NCI-H187 treated with DMSO at 0.1 percent for 48 hours (cell line): ENCODE data around the gene PCDH9.

ENCODE experiments used
- DNase-seq: peaks from one replicate; lab custom pipeline; 2025; lab: John Stamatoyannopoulos, UW

Gene PCDH9

GRCh38 chr13:67161176-67161575 lies 69.0 kb downstream of the PCDH9 start:
- no peak for DNase-seq

DNA sequence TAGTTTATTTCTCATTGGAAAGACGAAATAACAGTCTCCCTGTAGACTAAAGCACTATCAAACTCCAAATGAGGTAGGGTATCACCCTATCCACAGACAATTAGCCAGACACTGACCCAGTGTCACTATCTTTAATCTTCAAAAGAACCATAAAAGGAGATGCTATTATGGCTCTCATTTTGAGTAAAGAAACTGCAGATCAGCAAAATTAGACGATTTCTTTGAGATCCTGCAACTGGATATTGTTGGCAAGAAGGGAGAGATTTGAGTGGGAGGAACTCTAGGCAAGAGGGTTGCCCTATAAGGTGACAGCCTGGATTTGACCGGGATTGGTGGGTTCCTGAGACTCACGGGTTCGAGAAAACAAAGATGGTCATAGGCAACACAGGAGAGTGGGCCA lies 71.2 kb downstream of the PCDH9 start:
- DNase-seq, result no peak

DNA sequence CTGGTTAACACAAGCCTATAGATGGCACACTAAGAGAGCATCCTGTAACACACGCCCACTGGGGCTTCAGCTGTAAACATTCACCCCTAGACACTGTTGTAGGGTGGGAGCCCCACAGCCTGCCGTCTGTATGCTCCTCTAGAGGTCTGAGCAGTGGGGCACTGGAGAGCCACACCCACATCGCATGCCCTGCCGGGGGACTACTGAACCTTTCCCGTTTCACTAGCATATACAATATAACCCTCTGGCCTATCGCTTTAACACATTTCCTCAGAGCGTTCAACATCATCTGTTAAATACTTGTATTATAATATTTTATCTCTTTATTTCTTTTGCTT lies 73.4 kb downstream of the PCDH9 start:
- DNase-seq, result no peak

DNA sequence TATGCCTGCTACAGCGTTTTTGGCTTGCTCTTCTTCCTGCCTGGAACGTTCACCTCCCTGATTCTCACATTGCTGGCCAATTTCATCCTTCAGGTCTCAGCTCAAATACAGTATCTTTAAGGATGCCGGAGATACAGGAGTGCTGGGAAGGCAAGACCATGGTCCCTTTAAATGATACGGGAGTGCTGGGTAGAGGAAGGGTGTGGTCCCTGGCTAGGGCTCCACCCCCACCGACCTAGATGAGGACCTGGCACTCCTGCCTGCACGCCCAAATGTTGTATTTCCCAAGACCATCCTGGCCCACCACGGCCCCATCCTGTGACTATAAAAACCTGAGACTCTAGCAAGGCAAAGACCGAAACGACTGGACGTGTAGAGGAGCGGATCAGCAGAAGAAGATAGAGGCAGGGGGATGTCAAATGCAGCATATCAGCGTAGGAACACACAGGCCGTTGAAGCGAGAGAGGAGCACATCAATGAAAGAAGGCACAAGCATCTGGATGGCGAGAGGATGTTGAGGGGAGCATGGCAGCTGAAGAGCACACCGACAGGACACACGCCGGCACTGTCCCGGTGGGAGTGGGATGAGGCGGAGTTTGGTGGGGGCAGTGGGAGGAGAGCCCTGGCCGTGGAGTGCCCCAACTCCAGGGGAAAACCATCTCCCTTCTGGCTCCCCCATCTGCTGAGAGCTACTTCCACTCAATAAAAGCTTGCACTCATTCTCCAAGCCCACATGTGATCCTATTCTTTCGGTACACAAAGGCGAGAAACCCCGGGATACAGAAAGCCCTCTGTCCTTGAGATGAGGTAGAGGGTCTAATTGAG lies 74.0 kb downstream of the PCDH9 start:
- no peak for DNase-seq

GRCh38 chr13:67152085-67152484 lies 78.1 kb downstream of the PCDH9 start:
- DNase-seq, result no peak

DNA sequence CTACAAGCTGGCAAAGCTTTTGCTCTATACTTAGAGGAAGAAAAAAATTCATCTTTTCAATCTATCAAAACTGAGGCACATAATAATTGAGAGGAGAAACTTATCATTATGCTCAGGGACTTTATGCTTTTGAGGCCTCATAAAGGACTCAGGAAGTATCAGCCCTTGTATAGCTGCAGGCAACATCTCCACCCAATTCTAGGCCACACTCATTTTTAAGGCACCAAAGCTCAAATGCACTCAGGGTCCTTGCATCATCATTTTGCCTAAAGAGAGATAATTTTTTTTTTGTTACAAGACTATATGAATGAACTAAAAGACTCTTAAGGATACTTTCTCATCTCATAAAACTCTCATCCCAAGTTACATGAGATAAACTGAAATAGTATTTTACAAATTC lies 78.5 kb downstream of the PCDH9 start:
- DNase-seq, result no peak

GRCh38 chr13:67150608-67151007 lies 79.5 kb downstream of the PCDH9 start:
- no peak for DNase-seq

- DNase-seq, result no peak
Measured at GRCh38 chr13:67148161-67148571, 82.0 kb downstream of the PCDH9 start.

- no peak for DNase-seq
Measured at GRCh38 chr13:67147342-67148133, 82.6 kb downstream of the PCDH9 start.

- DNase-seq, result no peak
Measured at GRCh38 chr13:67146523-67147130, 83.5 kb downstream of the PCDH9 start.

DNA sequence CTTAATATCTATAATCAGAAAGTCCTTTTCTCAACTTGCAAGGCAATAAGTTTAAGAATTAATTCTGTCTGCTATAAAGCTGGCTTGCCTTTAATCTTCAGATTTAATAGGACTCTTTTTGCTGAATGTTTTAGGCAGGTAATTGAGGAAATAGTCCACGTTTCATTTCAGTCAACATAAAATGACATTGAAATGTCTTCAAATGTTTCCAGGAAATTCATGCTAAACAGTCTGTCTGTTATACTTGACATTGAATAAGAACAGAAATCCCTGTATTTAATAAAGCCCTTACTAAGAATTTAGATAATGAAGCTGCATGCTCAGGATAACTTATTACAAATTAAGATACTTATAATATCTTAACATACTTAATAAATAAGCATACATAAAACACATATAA lies 84.2 kb downstream of the PCDH9 start:
- DNase-seq, result no peak

DNA sequence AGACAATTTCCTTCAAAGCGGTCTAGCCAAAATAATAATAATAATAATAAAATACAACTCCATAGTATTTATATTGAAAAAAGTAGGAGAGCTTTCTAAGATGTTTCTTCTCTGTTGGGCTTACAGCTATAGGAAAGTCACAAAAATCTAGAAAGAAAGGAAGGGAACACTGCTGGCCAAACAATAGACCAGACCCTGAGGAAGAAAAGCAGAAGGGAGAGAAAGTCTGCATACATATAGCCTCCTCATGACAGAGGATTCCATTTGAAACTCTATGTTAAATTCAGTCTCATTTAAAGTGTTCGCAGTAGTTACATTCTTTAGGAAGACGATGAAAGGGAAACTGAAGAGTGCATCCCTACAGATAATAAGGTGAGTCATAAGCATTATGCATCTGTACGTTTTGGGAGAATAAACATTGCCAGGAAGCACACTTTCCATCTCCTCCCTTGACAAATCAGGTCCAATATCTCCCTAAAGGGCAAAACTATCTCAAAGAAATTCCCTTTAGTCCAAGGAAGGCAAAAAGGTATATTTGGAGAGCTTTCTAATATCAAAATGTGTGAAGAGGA lies 86.5 kb downstream of the PCDH9 start:
- DNase-seq, result no peak

DNA sequence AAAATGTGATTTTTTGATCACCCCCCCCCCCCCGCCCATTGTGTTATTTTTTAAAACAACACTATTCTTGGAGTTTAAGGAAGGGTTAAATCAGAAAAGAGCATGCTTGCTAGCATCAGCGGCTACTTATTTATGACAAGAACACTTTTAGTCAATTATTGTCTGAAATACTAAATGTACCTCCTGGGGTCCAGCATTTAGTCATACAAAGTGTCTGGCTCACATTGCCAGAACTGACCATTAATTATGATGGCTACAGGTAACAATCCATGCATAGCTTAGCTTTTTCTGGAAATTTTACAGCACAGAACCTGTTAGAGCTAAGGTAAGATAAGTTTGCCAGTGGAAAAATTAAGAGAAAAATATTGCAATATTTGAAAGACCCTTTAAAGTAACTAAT lies 90.1 kb downstream of the PCDH9 start:
- no peak for DNase-seq

DNA sequence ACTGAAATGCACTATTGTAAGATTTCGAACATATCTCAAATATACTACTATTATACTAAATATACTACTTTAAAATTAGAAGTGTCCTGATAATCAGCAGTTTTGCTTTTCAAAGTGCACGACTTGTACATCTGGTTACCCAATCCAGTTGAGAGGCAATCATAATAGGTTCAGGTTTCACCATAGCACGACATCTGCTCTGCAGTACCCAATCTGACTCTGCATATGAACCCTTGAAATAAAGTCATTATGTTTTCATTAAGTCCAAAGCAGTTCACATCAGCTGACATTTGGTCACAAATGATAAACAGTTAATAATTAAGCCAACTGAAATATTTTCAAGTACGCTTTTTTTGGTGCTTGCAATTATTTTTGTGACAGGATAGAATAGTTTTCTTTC lies 90.6 kb downstream of the PCDH9 start:
- DNase-seq, result no peak

DNA sequence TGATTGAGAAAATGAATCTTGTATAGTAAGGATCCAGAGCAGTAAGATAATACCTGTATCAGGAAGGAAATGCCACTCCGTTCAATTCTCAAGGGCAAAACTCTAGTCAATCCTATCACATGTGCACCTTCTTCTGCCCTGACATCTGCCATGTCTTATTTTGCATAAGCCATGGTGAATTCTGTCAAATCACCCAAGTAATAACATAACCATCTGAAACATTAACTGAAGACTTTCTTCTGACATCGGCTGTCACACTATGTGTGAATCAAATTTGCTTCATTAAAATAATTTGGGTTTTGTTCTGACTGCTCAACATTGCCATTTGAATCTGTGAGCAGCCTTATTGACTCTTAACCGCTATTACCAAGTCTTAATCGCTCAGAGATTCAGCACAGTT lies 91.2 kb downstream of the PCDH9 start:
- DNase-seq, result no peak

DNA sequence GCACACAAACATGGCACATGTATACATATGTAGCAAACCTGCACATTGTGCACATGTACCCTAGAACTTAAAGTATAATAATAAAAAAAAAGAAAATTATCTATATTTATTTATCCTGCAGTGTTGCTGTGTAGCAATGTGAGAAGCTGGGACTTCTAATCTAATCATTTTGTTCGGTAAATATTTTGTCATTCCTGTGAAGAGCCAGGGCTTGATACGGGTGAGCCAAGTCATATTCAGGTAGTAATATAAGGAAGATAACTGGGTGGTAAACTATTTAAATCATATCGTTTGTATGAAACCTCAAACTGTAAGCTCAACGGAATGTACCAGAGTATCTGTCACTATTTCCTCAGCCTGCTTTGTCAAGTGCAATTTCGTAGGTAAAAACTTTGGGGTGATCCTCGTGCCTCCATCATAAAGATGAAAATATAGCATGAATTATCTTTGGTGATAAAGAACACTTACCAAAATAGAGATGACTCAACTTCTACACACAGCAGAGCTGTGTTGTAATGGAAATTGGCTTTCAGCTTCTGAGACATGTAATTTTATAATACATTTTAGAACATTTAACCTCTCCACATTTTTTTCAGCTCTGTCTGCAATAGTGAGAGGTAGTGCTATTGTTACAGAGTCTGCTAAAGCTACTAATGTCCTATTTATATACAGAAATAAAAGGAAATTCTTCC lies 92.9 kb downstream of the PCDH9 start:
- DNase-seq, result no peak

- peak; percentile 6 for DNase-seq
Measured at GRCh38 chr13:67136157-67136556, 94.0 kb downstream of the PCDH9 start.

- DNase-seq, result no peak
Measured at GRCh38 chr13:67135356-67135755, 94.8 kb downstream of the PCDH9 start.

DNA sequence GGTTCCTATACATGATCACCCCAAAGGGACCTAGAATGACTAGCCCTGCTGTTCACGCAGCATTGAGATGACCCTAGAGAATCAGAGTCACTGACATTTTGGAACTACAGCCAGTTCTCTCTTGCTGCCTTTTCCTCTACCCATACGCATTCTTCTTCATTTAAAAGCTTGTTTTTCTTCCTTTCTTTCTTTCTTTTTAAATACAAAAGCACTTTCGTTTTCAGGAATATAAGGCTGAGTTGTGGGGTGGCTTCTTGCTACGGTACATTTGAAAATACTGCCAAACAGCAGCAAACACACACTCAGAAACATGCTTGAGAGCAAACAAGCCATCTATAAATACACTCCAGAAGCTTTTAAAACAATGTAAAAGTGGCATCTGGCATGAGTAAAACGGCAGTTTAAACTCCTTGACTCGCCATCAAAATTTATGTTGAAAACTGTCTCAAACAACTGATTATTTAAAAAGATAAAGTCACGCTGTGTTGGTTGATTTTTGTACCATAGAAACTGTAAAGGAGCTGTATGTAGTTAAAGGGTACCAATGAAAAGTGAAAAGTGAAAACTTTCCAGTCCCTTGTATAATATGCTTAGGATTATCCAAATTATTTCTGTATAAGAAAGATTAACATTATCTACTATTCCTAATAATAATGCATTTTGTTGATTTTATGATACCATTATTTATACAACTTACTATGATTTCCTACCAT lies 95.6 kb downstream of the PCDH9 start:
- peak; percentile 80 for DNase-seq

GRCh38 chr13:67133476-67133875 lies 96.7 kb downstream of the PCDH9 start:
- DNase-seq, result no peak

GRCh38 chr13:67131393-67131792 lies 98.7 kb downstream of the PCDH9 start:
- no peak for DNase-seq

- no peak for DNase-seq
Measured at GRCh38 chr13:67130444-67130843, 99.7 kb downstream of the PCDH9 start.
